Keratinocyte (primary cell): ENCODE measurements around the gene QSOX1. TPM values are rescaled to one million over a fixed set of nuclear protein-coding genes. Genes with fewer than 3 reads are reported as not detected.

Experiments used
- DNase-seq: peaks from one replicate; pipeline ENCODE4 v3.0.0-alpha.2; 2011; ENCODE audit warnings: low read depth, missing footprints, low spot score
- FAIRE-seq: peaks from 2 replicates; lab custom pipeline; 2011; peaks lifted over from hg19 to GRCh38; lab: Jason Lieb, UNC
- H2AFZ ChIP-seq: 2 replicates; pipeline ENCODE4 v1.6.0; 2012; ENCODE audit warnings: low read length, control low read depth, inconsistent platforms; ENCODE audit not compliant: control insufficient read depth
- H3K27ac ChIP-seq: 2 replicates; pipeline ENCODE4 v1.5.1; 2011; ENCODE audit warnings: low read length; ENCODE audit not compliant: control insufficient read depth, insufficient read depth
- H3K27me3 ChIP-seq: 3 replicates; pipeline ENCODE4 v1.6.0; 2011; ENCODE audit warnings: low read length; ENCODE audit not compliant: control insufficient read depth, insufficient read depth; ENCODE audit errors: extremely low read depth
- H3K36me3 ChIP-seq, 2 experiments: 2 replicates in 1 of 2; 3 replicates in 1 of 2; pipeline ENCODE4 v1.5.1; 2011; ENCODE audit warnings: low read length in 2 of 2, mild to moderate bottlenecking in 1 of 2; ENCODE audit not compliant: control insufficient read depth in 2 of 2, insufficient read depth in 2 of 2; ENCODE audit errors: extremely low read depth in 1 of 2
- H3K4me1 ChIP-seq: 3 replicates; pipeline ENCODE4 v1.5.1; 2011; ENCODE audit warnings: low read length; ENCODE audit not compliant: control insufficient read depth, insufficient read depth; ENCODE audit errors: extremely low read depth
- H3K4me2 ChIP-seq: 3 replicates; pipeline ENCODE4 v1.6.0; 2011; ENCODE audit warnings: low read depth, low read length; ENCODE audit not compliant: control insufficient read depth, insufficient read depth; ENCODE audit errors: extremely low read depth
- H3K4me3 ChIP-seq, 3 experiments: fragments of 200-600 bp in 1 of 3; sonication (generic) in 1 of 3; 2 replicates in 2 of 3; 3 replicates in 1 of 3; pipeline ENCODE4 v1.5.1; 2011 to 2016; ENCODE audit warnings: low read length in 3 of 3, mild to moderate bottlenecking in 3 of 3, control low read depth in 2 of 3, inconsistent platforms in 1 of 3, low read depth in 1 of 3, mixed read lengths in 1 of 3, mixed run types in 1 of 3, moderate library complexity in 1 of 3; ENCODE audit not compliant: control insufficient read depth in 2 of 3, insufficient read depth in 2 of 3; ENCODE audit errors: extremely low read depth in 1 of 3
- H3K79me2 ChIP-seq: 2 replicates; pipeline ENCODE4 v1.6.0; 2012; ENCODE audit warnings: low read length; ENCODE audit not compliant: control insufficient read depth, insufficient read depth
- H3K9ac ChIP-seq: 3 replicates; pipeline ENCODE4 v1.6.0; 2011; ENCODE audit warnings: low read length; ENCODE audit not compliant: control insufficient read depth, insufficient read depth; ENCODE audit errors: extremely low read depth
- H3K9me1 ChIP-seq: 3 replicates; pipeline ENCODE4 v1.6.0; 2011; ENCODE audit warnings: low read length; ENCODE audit not compliant: control insufficient read depth, insufficient read depth; ENCODE audit errors: extremely low read depth
- H3K9me3 ChIP-seq: 2 replicates; pipeline ENCODE4 v1.5.1; 2012; ENCODE audit warnings: low read depth, low read length; ENCODE audit not compliant: control insufficient read depth
- H4K20me1 ChIP-seq: 3 replicates; pipeline ENCODE4 v1.6.0; 2011; ENCODE audit warnings: low read length; ENCODE audit not compliant: control insufficient read depth, insufficient read depth; ENCODE audit errors: extremely low read depth
- CTCF ChIP-seq, 3 experiments: IDR thresholded peaks in 1 of 3; conservative IDR thresholded peaks in 1 of 3; optimal IDR thresholded peaks in 1 of 3; 2 replicates in 2 of 3; 3 replicates in 1 of 3; pipeline versions ENCODE3 to v1.5.1; 2011; ENCODE audit warnings: low read length in 3 of 3, mild to moderate bottlenecking in 3 of 3, moderate library complexity in 2 of 3, control low read depth in 1 of 3, inconsistent platforms in 1 of 3; ENCODE audit not compliant: insufficient read depth in 2 of 3; ENCODE audit errors: extremely low read depth in 1 of 3
- EZH2 ChIP-seq: IDR thresholded peaks from one replicate; pipeline ENCODE4 v1.6.1; 2012; ENCODE audit warnings: inconsistent platforms, mild to moderate bottlenecking, low read length, moderate library complexity
- dilution Hi-C: fragments of 300-500 bp; cut with MboI; formaldehyde crosslinking; loops from one replicate; pipeline ENCODE4 v1.7.0; 2020; ENCODE audit warnings: low sequenced_read_pairs; ENCODE audit not compliant: extremely low pct_ligation_motif_present
- polyA plus RNA-seq, 5 experiments: library from polyadenylated mRNA; depleted of rRNA in 3 of 5; stranded (reverse) in 3 of 5; stranded (forward) in 1 of 5; unstranded in 1 of 5; fragments of >200 nt; gene quantifications; 1 replicate in 1 of 5; 2 replicates in 3 of 5; 3 replicates in 1 of 5; pipeline versions ENCODE4 v1.2.1 to v1.2.3, GENCODE V29; 2011 to 2012; ENCODE audit warnings: missing spikeins in 2 of 5, low read depth in 1 of 5, low replicate concordance in 1 of 5

The QSOX1 gene
- polyA plus RNA-seq, 1 donor (not counting 4 experiments of a cell fraction or from before 2014, with no cell fraction given), result 57.6 TPM

DNA sequence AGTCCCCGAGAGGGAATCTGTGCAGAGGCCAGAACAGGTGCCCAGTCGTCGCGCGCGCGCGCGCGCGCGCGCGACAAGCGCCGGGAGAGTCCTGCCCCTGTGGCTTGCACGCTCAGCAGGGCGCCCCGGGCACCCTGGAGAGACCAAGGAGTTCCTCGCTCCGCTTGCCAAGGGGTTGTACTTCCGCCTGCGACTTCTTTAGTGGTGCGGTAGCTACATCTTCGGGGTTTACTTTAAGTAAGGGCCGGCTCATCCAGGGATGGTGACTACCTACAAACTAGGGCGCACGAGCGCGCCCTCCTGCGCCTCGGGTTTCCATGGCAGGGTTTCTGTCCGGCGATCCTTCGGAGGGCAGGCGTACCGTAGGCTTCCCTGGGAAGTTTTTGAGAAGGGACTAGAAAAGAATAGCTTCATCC, 76.8 kb downstream of the QSOX1 start:
- Histone ChIP-seq H2AFZ (no peak overlapping the region), H3K36me3 (no peaks in the 10 kb centered on the region), H3K9ac (no peak overlapping the region), H3K27me3 (peaks cover 90% of the 10 kb centered on the region), H4K20me1 (no peaks in the 10 kb centered on the region), H3K4me2 (peak overlapping the region; percentile 94), H3K9me3 (no peaks in the 10 kb centered on the region), H3K79me2 (no peaks in the 10 kb centered on the region), H3K4me3 (peak overlapping the region; percentile 1 to 70 (median 70)), H3K27ac (no peak overlapping the region), H3K4me1 (peaks cover 19% of the 10 kb centered on the region), H3K9me1 (no peaks in the 10 kb centered on the region)
- dilution Hi-C loops, result no loop called here
- no peak for FAIRE-seq
- no peak for DNase-seq
- TF ChIP-seq CTCF (optimal IDR thresholded peaks at IDR 0.05 in 1 of 3, IDR thresholded peaks at IDR 0.05 in 1 of 3, conservative IDR thresholded peaks at IDR 0.05 in 1 of 3; ENCODE audit: extremely low read depth in 1 of 3, insufficient read depth in 2 of 3, low read length in 3 of 3), result peak in 1 of 3 experiments; percentile 33
- TF ChIP-seq EZH2, result no peak

DNA sequence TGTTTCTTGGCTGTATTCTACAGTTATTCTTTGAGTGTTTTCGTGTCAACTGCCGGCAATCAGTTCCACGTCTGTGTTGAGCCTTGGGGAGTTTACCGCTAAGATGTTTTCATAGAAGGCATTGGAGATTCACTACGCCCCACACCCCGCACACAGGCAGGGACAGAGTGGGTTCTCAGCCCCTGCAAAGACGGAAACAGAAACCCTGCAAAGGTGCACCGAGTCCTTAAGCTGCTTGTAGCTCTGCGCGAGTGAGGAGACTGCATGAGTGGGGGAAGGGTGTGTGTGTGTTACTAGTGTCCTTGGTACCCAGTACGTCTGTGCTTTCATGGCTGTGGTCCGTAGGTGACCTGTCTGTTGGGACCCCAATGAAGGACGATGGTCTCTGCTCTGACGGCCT, 77.3 kb downstream of the QSOX1 start:
- FAIRE-seq (no peak), DNase-seq (no peak)
- Histone ChIP-seq H3K4me3 (peak overlapping the region in 2 of 3 experiments; percentile 70), H3K79me2 (no peaks in the 10 kb centered on the region), H3K9me1 (no peaks in the 10 kb centered on the region), H4K20me1 (no peaks in the 10 kb centered on the region), H3K9ac (no peak overlapping the region), H3K4me1 (peaks cover 19% of the 10 kb centered on the region), H3K27ac (no peak overlapping the region), H3K9me3 (no peaks in the 10 kb centered on the region), H2AFZ (no peak overlapping the region), H3K4me2 (peak overlapping the region; percentile 94), H3K36me3 (no peaks in the 10 kb centered on the region), H3K27me3 (peaks cover 90% of the 10 kb centered on the region)
- no peak for TF ChIP-seq CTCF (optimal IDR thresholded peaks at IDR 0.05 in 1 of 3, IDR thresholded peaks at IDR 0.05 in 1 of 3, conservative IDR thresholded peaks at IDR 0.05 in 1 of 3; ENCODE audit: extremely low read depth in 1 of 3, insufficient read depth in 2 of 3, low read length in 3 of 3)
- TF ChIP-seq EZH2, result peak; percentile 70
- dilution Hi-C loops, result no loop called here
